HG03457 (cell line): ENCODE data around the gene DEAF1.

ENCODE experiments used
- ATAC-seq: cut with Tn5 transposase; IDR thresholded peaks from one replicate; pipeline ENCODE4 v1.9.1; 2021; ENCODE audit warnings: moderate number of reproducible peaks; ENCODE audit not compliant: unreplicated experiment

Gene DEAF1

DNA sequence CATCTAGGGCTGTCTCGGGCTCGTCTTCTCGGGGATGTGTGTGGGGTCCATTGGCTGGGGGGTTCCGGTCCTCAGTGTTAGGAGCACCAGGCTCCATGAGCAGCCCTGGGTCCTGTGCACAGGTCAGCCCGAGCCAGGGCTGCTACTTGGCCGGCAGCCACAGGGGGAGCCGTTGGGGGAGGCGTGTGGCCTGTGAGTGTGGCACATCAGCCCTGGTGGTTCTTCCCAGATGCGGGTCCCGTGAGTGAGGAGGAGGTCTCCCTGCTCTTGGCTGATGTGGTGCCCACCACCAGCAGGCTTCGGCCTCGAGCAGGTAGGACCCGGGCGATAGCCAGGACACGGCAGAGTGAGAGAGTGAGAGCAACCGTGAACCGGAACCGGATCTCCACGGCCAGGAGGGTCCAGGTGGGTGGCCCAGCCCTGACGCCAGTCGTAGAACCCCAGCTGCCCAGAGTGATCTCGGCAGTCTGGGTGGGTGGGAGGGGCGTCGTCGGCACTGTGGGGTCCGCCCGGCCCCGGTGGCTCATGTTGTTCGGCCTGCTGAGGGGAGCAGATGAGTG lies 97.8 kb downstream of the DEAF1 start:
- ATAC-seq = no peak

DNA sequence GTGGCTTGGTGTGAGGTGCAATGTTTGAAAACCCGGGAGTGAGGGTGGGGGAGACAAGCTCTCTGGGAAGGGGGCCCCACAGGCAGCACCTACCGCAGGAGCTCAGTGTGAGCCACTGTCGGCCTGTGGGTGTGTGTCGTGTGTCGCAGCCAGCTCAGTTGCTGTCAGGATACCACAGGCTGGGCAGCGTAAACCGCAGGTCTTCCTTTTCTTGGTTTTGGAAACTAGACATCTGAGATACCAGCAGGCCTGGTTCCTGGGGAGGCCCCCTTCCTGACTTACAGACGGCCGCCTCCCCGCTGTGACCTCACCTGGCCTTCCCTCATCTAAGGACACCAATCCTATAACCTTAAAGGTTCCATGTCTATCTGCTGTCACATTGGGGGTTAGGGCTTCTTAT lies 98.6 kb downstream of the DEAF1 start:
- no peak for ATAC-seq

DNA sequence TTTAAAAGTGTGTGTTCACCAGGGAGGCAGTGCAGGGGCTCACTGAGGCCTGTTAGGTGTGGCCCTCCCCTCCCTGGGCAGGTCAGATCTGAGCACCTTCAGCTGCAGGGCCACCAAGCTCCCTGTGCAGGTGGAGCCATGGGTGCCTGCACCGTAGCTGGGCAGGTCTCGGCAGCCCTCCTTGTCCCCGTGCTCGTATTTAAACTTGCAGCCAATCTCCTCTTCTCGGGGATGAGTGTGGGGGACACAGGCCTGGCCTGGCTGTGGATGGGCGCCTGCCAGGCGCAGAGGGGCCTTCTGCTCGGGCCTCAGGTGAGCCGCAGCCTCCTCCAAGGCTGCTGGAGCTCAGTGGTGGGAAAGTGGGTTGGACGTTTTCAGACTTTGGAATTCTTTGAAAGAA lies 99.6 kb downstream of the DEAF1 start:
- no peak for ATAC-seq
